IMR-90 (cell line): ENCODE measurements around the gene MPIG6B. TPM values are rescaled to one million over a fixed set of nuclear protein-coding genes. Genes with fewer than 3 reads are reported as not detected.

Experiments
- ATAC-seq: fragments of 200-7000 bp; cut with Tn5 transposase; 2 replicates; pipeline ENCODE4 v1.9.1; 2020; ENCODE audit warnings: low read depth, mild to moderate bottlenecking, moderate library complexity
- BruUV-seq: library from RNA; stranded (reverse); fragments of 400-500 nt; replicated peaks from 2 replicates; lab custom pipeline; 2021; lab: Mats Ljungman, UMichigan
- CTCF ChIA-PET: fragments of 300-600 bp; formaldehyde crosslinking; extraction: SDS; loops from one replicate; lab custom pipeline; 2021; ENCODE audit warnings: antibody characterized with exemption; lab: Yijun Ruan, JAX
- POLR2A ChIA-PET: fragments of 300-600 bp; sonication (Branson Sonifier 250); formaldehyde crosslinking; loops from one replicate; lab custom pipeline; 2022; ENCODE audit warnings: antibody characterized with exemption; ENCODE audit not compliant: unreplicated experiment; lab: Charles Lee
- DNase-seq: peaks from one replicate; pipeline ENCODE4 v3.0.0; 2013
- H2AFZ ChIP-seq: replicated peaks from 2 replicates; pipeline ENCODE3; 2013; ENCODE audit warnings: low read length, mild to moderate bottlenecking; ENCODE audit not compliant: poor library complexity
- H2AK5ac ChIP-seq: 2 replicates; pipeline ENCODE4 v1.6.1; 2013; ENCODE audit warnings: low read depth, low read length, inconsistent platforms
- H2AK9ac ChIP-seq: replicated peaks from 2 replicates; pipeline ENCODE3; 2013; ENCODE audit warnings: mild to moderate bottlenecking, low read depth, low read length, moderate library complexity; ENCODE audit not compliant: poor library complexity
- H2BK120ac ChIP-seq: 2 replicates; pipeline ENCODE4 v1.6.1; 2013; ENCODE audit warnings: low read depth, low read length, inconsistent platforms
- H2BK15ac ChIP-seq: 3 replicates; pipeline ENCODE4 v1.6.1; 2013; ENCODE audit warnings: low read depth, low read length, inconsistent platforms
- H2BK20ac ChIP-seq: 2 replicates; pipeline ENCODE4 v1.6.1; 2013; ENCODE audit warnings: low read depth, mild to moderate bottlenecking, inconsistent platforms, low read length, moderate library complexity
- H2BK5ac ChIP-seq: 2 replicates; pipeline ENCODE4 v1.6.1; 2013; ENCODE audit warnings: mild to moderate bottlenecking, low read depth, low read length, inconsistent platforms; ENCODE audit not compliant: poor library complexity, severe bottlenecking
- H3K14ac ChIP-seq: replicated peaks from 2 replicates; pipeline ENCODE4 v1.6.1; 2013; ENCODE audit warnings: low read depth, low read length, inconsistent platforms
- H3K18ac ChIP-seq: 2 replicates; pipeline ENCODE4 v1.6.1; 2013; ENCODE audit warnings: low read depth, low read length, control low read depth
- H3K23ac ChIP-seq: 2 replicates; pipeline ENCODE4 v1.6.1; 2013; ENCODE audit warnings: low read depth, low read length, inconsistent platforms
- H3K27ac ChIP-seq: 2 replicates; pipeline ENCODE4 v1.5.1; 2013; ENCODE audit warnings: mild to moderate bottlenecking, control low read depth, low read length; ENCODE audit not compliant: insufficient read depth
- H3K27me3 ChIP-seq: 2 replicates; pipeline ENCODE4 v1.6.1; 2013; ENCODE audit warnings: low read length; ENCODE audit not compliant: control insufficient read depth, insufficient read depth
- H3K36me3 ChIP-seq: 2 replicates; pipeline ENCODE4 v1.6.1; 2013; ENCODE audit warnings: low read length, mixed read lengths; ENCODE audit not compliant: control insufficient read depth, insufficient read depth
- H3K4ac ChIP-seq: 2 replicates; pipeline ENCODE4 v1.6.1; 2013; ENCODE audit warnings: low read depth, low read length, inconsistent platforms
- H3K4me1 ChIP-seq: 2 replicates; pipeline ENCODE4 v1.6.1; 2013; ENCODE audit warnings: low read length, mixed read lengths; ENCODE audit not compliant: control insufficient read depth, insufficient read depth
- H3K4me2 ChIP-seq: 2 replicates; pipeline ENCODE4 v1.6.1; 2013; ENCODE audit warnings: low read depth, mild to moderate bottlenecking, control low read depth, low read length, moderate library complexity
- H3K4me3 ChIP-seq: 2 replicates; pipeline ENCODE4 v1.5.1; 2013; ENCODE audit warnings: low read depth, mild to moderate bottlenecking, control low read depth, low read length, moderate library complexity; ENCODE audit not compliant: insufficient read depth
- H3K56ac ChIP-seq: 2 replicates; pipeline ENCODE4 v1.6.1; 2013; ENCODE audit warnings: low read length, inconsistent platforms; ENCODE audit not compliant: insufficient read depth; ENCODE audit errors: extremely low read depth
- H3K79me1 ChIP-seq, 2 experiments: 2 replicates each; pipeline ENCODE4 v1.6.1; 2013; ENCODE audit warnings: low read length in 2 of 2, inconsistent platforms in 1 of 2, low read depth in 1 of 2
- H3K9ac ChIP-seq: 2 replicates; pipeline ENCODE4 v1.6.1; 2013; ENCODE audit warnings: low read depth, low read length, control low read depth
- H3K9me1 ChIP-seq: 2 replicates; pipeline ENCODE4 v1.6.1; 2013; ENCODE audit warnings: low read length, inconsistent platforms; ENCODE audit not compliant: insufficient read depth
- H3K9me3 ChIP-seq: 2 replicates; pipeline ENCODE4 v1.6.1; 2013; ENCODE audit warnings: low read length; ENCODE audit not compliant: control insufficient read depth, insufficient read depth
- H4K20me1 ChIP-seq: 2 replicates; pipeline ENCODE4 v1.6.1; 2013; ENCODE audit warnings: low read length, inconsistent platforms; ENCODE audit not compliant: insufficient read depth
- H4K5ac ChIP-seq: 2 replicates; pipeline ENCODE4 v1.6.1; 2013; ENCODE audit warnings: mild to moderate bottlenecking, low read depth, low read length, control low read depth
- H4K8ac ChIP-seq, 2 experiments: 2 replicates each; pipeline ENCODE4 v1.6.1; 2013; ENCODE audit warnings: low read depth in 2 of 2, low read length in 2 of 2, control low read depth in 1 of 2, inconsistent platforms in 1 of 2
- H4K91ac ChIP-seq: 2 replicates; pipeline ENCODE4 v1.6.1; 2013; ENCODE audit warnings: low read depth, low read length, inconsistent platforms; ENCODE audit not compliant: insufficient read depth
- NFE2L2 ChIP-seq: fragments of 150-350 bp; IDR thresholded peaks from 2 replicates; pipeline ENCODE4 v1.6.1; 2016; ENCODE audit warnings: low read depth, mild to moderate bottlenecking, low read length
- WGBS, 2 experiments: methylation state at CpG; one replicate each; pipeline versions ENCODE4 v1.1.5 to v1.1.7; 2013; ENCODE audit warnings: missing lambda C conversion rate in 2 of 2; ENCODE audit not compliant: insufficient read length in 1 of 2; ENCODE audit errors: extremely low coverage in 2 of 2; 5-methylcytosine and 5-hydroxymethylcytosine counted together
- dilution Hi-C: fragments of 300-500 bp; cut with HindIII; formaldehyde crosslinking; loops from one replicate; pipeline ENCODE4 v1.14.3; 2018; ENCODE audit warnings: low sequenced_read_pairs; ENCODE audit not compliant: unreplicated experiment
- in situ Hi-C: fragments of 300-500 bp; cut with MboI; formaldehyde crosslinking; loops from 3 replicates; pipeline ENCODE4 v1.14.3; 2019; ENCODE audit warnings: low sequenced_read_pairs, inconsistent platforms, mixed read lengths
- intact Hi-C: fragments of 100-400 bp; cut with micrococcal nuclease; formaldehyde crosslinking; loops from 2 replicates; pipeline ENCODE4 v1.10.0; 2022
- polyA plus RNA-seq, 3 experiments: library from polyadenylated mRNA; depleted of rRNA; stranded (reverse); fragments of >200 nt; gene quantifications; 2 replicates each; pipeline ENCODE4 v1.2.3, GENCODE V29; 2012; ENCODE audit warnings: low replicate concordance in 1 of 3
- total RNA-seq: library from RNA; depleted of rRNA; stranded (reverse); fragments of >200 nt; gene quantifications from 2 replicates; pipeline ENCODE4 v1.2.3, GENCODE V29; 2012

Gene MPIG6B
- total and polyA plus RNA-seq, 2 of the 4 experiments (the other 2 are of a cell fraction) = not detected

- H2BK15ac ChIP-seq = no peak overlapping the region
- no peak overlapping the region for H3K4me2 ChIP-seq
- H3K27me3 ChIP-seq = peaks cover 37% of the 10 kb centered on the region
- H4K20me1 ChIP-seq = no peaks in the 10 kb centered on the region; the same call in 1 of the 2 replicates
- H2AFZ ChIP-seq = no peak overlapping the region
- H2BK120ac ChIP-seq = no peak overlapping the region
- ATAC-seq (0 out of 2 replicates have a peak, but pooled peaks have one; percentile 17), DNase-seq (no peak)
- no peak overlapping the region for H4K5ac ChIP-seq
- CTCF ChIA-PET = no interaction called here
- no peak overlapping the region for H4K8ac ChIP-seq
- no peak overlapping the region for H4K91ac ChIP-seq
- no peak overlapping the region for H3K14ac ChIP-seq
- WGBS, 2 experiments = 20% methylated on average over 1 of the region's 5 CpGs; no CpG with 5 or more reads in 1 of the 2 experiments
- H3K9ac ChIP-seq = no peak overlapping the region
- POLR2A ChIA-PET = no interaction called here
- TF ChIP-seq NFE2L2 = no peak
- BruUV-seq = no TSS peak
- in situ Hi-C loops (no loop called here), intact Hi-C loops (no loop called here), dilution Hi-C loops (no loop called here)
- H3K4me1 ChIP-seq = no peaks in the 10 kb centered on the region
- H2AK5ac ChIP-seq = no peak overlapping the region
- H2AK9ac ChIP-seq = no peak overlapping the region
- H3K56ac ChIP-seq = no peak overlapping the region
- no peak overlapping the region for H2BK20ac ChIP-seq
- H3K9me3 ChIP-seq = no peaks in the 10 kb centered on the region
- H3K79me1 ChIP-seq = no peaks in the 10 kb centered on the region
- H3K23ac ChIP-seq = peak overlapping the region; percentile 59; the same call in 1 of the 2 replicates
- H2BK5ac ChIP-seq = no peak overlapping the region
- no peaks in the 10 kb centered on the region for H3K9me1 ChIP-seq
- H3K36me3 ChIP-seq = no peaks in the 10 kb centered on the region
- H3K4ac ChIP-seq = no peak overlapping the region
- H3K4me3 ChIP-seq = no peak overlapping the region
- H3K18ac ChIP-seq = no peak overlapping the region
- H3K27ac ChIP-seq = no peak overlapping the region
Observed at GRCh38 chr6:31713991-31714684, 9.0 kb upstream of the MPIG6B start.
